ENCODE data around the gene MYO3B.

DNA sequence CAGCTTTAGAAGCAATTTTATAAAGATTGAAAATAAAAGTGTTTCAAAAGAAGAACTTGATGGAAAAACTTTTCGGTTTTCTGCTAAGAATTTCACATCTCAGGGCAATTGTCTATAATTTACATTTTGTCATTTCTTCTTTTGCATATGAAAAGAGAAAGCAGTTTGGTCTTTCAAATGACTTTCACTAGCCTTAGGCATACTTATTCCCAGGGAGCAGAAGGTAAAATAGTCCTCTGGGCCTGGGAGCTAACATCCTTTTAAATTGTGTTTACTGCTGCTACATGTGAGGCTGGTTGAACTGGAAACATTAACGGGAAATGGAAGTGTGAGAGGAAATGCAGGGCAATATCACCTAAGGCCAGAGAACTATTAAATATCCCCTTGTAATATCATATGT lies 37.1 kb downstream of the MYO3B start:
- TF ChIP-seq, protein P1, sequence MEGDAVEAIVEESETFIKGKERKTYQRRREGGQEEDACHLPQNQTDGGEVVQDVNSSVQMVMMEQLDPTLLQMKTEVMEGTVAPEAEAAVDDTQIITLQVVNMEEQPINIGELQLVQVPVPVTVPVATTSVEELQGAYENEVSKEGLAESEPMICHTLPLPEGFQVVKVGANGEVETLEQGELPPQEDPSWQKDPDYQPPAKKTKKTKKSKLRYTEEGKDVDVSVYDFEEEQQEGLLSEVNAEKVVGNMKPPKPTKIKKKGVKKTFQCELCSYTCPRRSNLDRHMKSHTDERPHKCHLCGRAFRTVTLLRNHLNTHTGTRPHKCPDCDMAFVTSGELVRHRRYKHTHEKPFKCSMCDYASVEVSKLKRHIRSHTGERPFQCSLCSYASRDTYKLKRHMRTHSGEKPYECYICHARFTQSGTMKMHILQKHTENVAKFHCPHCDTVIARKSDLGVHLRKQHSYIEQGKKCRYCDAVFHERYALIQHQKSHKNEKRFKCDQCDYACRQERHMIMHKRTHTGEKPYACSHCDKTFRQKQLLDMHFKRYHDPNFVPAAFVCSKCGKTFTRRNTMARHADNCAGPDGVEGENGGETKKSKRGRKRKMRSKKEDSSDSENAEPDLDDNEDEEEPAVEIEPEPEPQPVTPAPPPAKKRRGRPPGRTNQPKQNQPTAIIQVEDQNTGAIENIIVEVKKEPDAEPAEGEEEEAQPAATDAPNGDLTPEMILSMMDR (IDR thresholded peaks at IDR 0.05; ENCODE audit: control extremely low read depth in 1 of 3, insufficient read depth in 1 of 3, low read depth in 1 of 3, low read length in 3 of 3), result no peak
- TF ChIP-seq, protein P2, sequence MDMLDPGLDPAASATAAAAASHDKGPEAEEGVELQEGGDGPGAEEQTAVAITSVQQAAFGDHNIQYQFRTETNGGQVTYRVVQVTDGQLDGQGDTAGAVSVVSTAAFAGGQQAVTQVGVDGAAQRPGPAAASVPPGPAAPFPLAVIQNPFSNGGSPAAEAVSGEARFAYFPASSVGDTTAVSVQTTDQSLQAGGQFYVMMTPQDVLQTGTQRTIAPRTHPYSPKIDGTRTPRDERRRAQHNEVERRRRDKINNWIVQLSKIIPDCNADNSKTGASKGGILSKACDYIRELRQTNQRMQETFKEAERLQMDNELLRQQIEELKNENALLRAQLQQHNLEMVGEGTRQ (IDR thresholded peaks at IDR 0.05; ENCODE audit: low read length), result no peak
- TF ChIP-seq POLR2AphosphoS5 (IDR thresholded peaks at IDR 0.05; ENCODE audit: low read depth, low read length), result no peak
- no peak for TF ChIP-seq EZH2 (IDR thresholded peaks at IDR 0.05; ENCODE audit: low read depth, low read length, severe bottlenecking)
- TF ChIP-seq BCL11A (IDR thresholded peaks at IDR 0.05; ENCODE audit: low read depth in 2 of 2, low read length in 2 of 2), result no peak
- no peak for TF ChIP-seq POLR2A (IDR thresholded peaks at IDR 0.05; ENCODE audit: control extremely low read depth in 1 of 2, low read depth in 2 of 2, low read length in 2 of 2)
- no peak for TF ChIP-seq MAFK (IDR thresholded peaks at IDR 0.05; ENCODE audit: low read depth, low read length)
- no peak for TF ChIP-seq CBX8 (IDR thresholded peaks at IDR 0.05; ENCODE audit: borderline replicate concordance, low read depth, low read length)
- no peak for TF ChIP-seq CHD1 (IDR thresholded peaks at IDR 0.05; ENCODE audit: low read depth, low read length)
